Activated CD8-positive, alpha-beta T cell treated with anti-CD3 and anti-CD28 coated beads, Interleukin-2, amount 10 ng/mL, durations not matched to agents 7 days and 5 days (primary cell): ENCODE measurements around the gene POLQ. TPM values are rescaled to one million over a fixed set of nuclear protein-coding genes. Genes with fewer than 3 reads are reported as not detected.
"Not testable (repeated sequence)": the region's sequence is repeated elsewhere in the genome, so short reads cannot be mapped to it uniquely, and the experiment has no call there.

Experiments
- ATAC-seq: fragments of 150-1000 bp; cut with Tn5 transposase; one replicate; pipeline ENCODE4 v1.10.0; 2021; ENCODE audit warnings: moderate library complexity
- CTCF ChIA-PET: fragments of 350-600 bp; sonication (Branson Sonifier 250); formaldehyde crosslinking; loops from one replicate; lab custom pipeline; 2021; ENCODE audit warnings: antibody characterized with exemption; lab: Charles Lee
- POLR2A ChIA-PET: fragments of 350-600 bp; sonication (Branson Sonifier 250); formaldehyde crosslinking; loops from one replicate; lab custom pipeline; 2021; ENCODE audit warnings: antibody characterized with exemption; lab: Charles Lee
- DNase-seq: peaks from one replicate; pipeline ENCODE4 v3.0.0-alpha.2; 2020
- H3K27ac Mint-ChIP-seq: one replicate; pipeline ENCODE4 v1.8.0; 2021; ENCODE audit warnings: mild to moderate bottlenecking, mixed read lengths
- H3K27me3 Mint-ChIP-seq: one replicate; pipeline ENCODE4 v1.8.0; 2021; ENCODE audit warnings: low read depth, mixed read lengths
- H3K36me3 Mint-ChIP-seq: one replicate; pipeline ENCODE4 v1.8.0; 2021; ENCODE audit warnings: low read depth, mixed read lengths
- H3K4me1 Mint-ChIP-seq: one replicate; pipeline ENCODE4 v1.8.0; 2021; ENCODE audit warnings: low read depth, mixed read lengths
- H3K4me3 Mint-ChIP-seq: one replicate; pipeline ENCODE4 v1.8.0; 2021; ENCODE audit warnings: mild to moderate bottlenecking, mixed read lengths
- H3K9me3 Mint-ChIP-seq: one replicate; pipeline ENCODE4 v1.8.0; 2022; ENCODE audit warnings: mixed read lengths; ENCODE audit not compliant: insufficient read depth
- total RNA-seq, 2 experiments: library from RNA; stranded (reverse); gene quantifications; one replicate each; pipeline ENCODE4 v1.2.3, GENCODE V29; 2021

POLQ gene
- total RNA-seq = 10 to 100 TPM; 35.5 to 35.6 TPM

DNA sequence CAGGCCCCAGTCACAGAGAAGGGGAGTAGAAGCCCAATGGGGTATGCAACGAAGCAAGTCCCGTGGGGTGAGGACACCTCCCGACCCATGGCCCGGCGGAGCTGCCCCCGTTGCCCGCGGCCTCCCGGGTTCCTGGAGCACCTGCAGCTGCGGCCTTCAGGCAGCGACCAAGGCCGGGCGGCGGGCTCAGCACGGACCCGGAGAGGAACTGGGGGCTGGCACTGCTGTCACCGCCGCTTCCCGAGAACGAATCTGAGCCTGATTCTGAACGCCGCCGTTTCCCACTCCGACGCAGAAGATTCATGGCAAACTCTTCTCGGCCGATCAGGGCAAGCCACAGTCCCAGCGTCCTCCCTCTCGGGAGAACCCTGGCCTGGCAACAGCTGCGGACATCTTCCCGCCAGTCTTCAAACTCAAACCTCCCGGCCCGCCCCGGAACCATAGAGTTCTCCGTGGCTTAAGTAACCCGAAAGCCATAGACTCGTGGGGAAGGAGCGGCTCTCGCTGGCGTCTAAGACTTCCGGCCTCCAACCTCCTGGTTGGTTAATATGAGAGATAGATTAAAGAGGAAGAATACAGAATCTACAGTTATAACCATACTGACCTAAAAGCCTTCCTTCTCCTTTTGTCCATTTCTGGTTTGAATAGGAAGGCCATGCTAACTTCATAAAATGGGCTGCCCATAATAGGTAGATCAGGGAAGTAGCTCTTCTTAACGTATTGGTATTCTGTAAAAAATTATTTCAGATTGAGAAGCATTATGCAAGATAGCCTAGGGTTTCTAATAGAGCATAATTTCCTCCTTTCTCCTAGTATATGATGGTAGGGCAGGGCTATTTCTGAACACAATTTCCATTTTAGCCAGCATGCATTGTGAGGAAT is at the start of gene POLQ:
Gene POLQ (minus strand): TSS at position 415 of the 882 bp plus-strand sequence. CDS start 111 bp downstream, at position 304.
- peak within 1 kb of the TSS; percentile 85 for H3K4me3 Mint-ChIP-seq
- no peaks in the 10 kb centered on the region for H3K27me3 Mint-ChIP-seq
- ChIA-PET CTCF (interaction anchor here (0.6 to 3.8 kb wide), 21 partner anchors 9 to 1483 kb away, joined by 3 to 32 read pairs (median 4); partner anchors contain the start of genes FAM162A and WDR5B), POLR2A (interaction anchor here (0.6 to 2.6 kb wide), 15 partner anchors 113 to 870 kb away, joined by 3 to 10 read pairs (median 4); partner anchors contain the start of genes FAM162A, GOLGB1, HCLS1 and MIX23)
- peaks cover 30% of the 10 kb centered on the region for H3K36me3 Mint-ChIP-seq
- peak; percentile 95 for ATAC-seq
- peaks cover 27% of the 10 kb centered on the region for H3K4me1 Mint-ChIP-seq
- peak within 1 kb of the TSS; percentile 90 for H3K27ac Mint-ChIP-seq
- no peaks in the 10 kb centered on the region for H3K9me3 Mint-ChIP-seq
- DNase-seq = peak; percentile 94

DNA sequence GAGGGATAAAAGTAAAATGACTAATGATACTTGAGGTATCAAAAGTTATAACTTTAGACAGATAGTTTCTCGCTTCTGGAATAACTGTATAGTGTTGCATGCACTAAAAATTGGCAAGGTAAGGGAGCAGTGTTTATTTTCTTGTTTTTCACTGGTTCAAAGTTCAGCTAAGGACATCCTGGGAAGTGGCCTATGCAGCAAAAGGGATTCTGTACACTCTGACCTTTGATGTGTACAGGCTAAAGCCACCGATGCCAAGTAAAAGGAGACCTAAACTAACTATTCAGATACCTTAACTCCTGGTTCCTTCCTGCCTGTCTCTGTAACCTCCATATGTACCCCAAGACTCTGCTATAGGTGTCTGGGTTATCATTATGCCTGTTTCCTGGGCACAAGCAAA is 49.1 kb upstream of the POLQ start:
- DNase-seq (no peak), ATAC-seq (no peak)
- H3K9me3 Mint-ChIP-seq = no peaks in the 10 kb centered on the region
- ChIA-PET CTCF (no interaction called here), POLR2A (no interaction called here)
- no peaks in the 10 kb centered on the region for H3K4me1 Mint-ChIP-seq
- peaks cover 8% of the 10 kb centered on the region for H3K27me3 Mint-ChIP-seq
- no peak overlapping the region for H3K4me3 Mint-ChIP-seq
- no peaks in the 10 kb centered on the region for H3K36me3 Mint-ChIP-seq
- H3K27ac Mint-ChIP-seq = no peak overlapping the region

DNA sequence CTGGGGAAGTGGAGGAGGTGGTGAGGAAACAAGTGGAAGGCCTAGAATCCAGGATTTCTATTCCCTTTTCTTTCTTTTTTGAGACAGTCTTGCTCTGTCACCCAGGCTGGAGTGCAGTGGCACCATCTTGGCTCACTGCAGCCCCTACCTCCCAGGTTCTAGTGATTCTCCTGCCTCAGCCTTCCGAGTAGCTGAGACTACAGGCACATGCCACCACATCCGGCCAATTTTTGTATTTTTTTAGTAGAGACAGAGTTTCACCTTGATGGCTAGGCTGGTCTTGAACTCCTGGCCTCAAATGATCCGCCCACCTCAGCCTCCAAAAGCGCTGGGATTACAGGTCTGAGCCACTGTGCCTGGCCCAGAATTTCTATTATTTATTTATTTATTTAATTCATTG is 48.0 kb upstream of the POLQ start:
- POLR2A ChIA-PET = interaction anchor here (1.4 kb wide), 1 partner anchor 15 kb away, joined by 3 read pairs; no protein-coding TSS in a partner anchor
- H3K9me3 Mint-ChIP-seq, DNase-seq, H3K27ac Mint-ChIP-seq, H3K27me3 Mint-ChIP-seq, H3K4me1 Mint-ChIP-seq, ATAC-seq, CTCF ChIA-PET, H3K36me3 Mint-ChIP-seq, H3K4me3 Mint-ChIP-seq: not testable (repeated sequence)

GRCh38 chr3:121592856-121593702 is 47.3 kb upstream of the POLQ start, which contains the start of gene FBXO40:
Gene FBXO40 (plus strand): TSS chr3:121593379. CDS start chr3:121620576, 27,197 bp downstream.
- Mint-ChIP-seq H3K4me3 (no peak within 1 kb of the TSS), H3K27me3 (peaks cover 8% of the 10 kb centered on the region), H3K9me3 (no peaks in the 10 kb centered on the region), H3K36me3 (no peaks in the 10 kb centered on the region), H3K4me1 (no peaks in the 10 kb centered on the region), H3K27ac (no peak within 1 kb of the TSS)
- ChIA-PET POLR2A (interaction anchor here (1.4 kb wide), 1 partner anchor 15 kb away, joined by 3 read pairs; no protein-coding TSS in a partner anchor), CTCF (no interaction called here)
- ATAC-seq = no peak
- no peak for DNase-seq

DNA sequence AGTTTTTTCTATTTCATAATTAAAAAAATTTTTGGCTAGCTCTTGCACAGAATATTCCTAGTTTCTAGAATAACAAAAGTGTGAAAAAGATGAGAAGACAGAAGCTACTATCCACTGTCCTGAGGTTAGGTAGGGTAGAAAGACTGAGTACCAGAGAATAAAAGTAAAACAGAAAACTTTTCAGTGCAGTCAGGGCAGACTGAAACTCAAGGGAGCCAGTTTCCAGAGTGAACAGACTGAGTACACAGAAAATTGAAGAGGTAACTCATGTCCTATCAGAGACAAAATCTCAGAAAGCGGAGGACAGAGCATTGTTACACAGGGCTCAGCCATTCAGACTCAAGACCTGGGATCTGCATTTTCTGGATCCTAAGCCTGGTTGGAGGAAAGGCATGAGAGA is 38.6 kb upstream of the POLQ start:
- H3K4me3 Mint-ChIP-seq = no peak overlapping the region
- no peak for ATAC-seq
- POLR2A ChIA-PET = no interaction called here

DNA sequence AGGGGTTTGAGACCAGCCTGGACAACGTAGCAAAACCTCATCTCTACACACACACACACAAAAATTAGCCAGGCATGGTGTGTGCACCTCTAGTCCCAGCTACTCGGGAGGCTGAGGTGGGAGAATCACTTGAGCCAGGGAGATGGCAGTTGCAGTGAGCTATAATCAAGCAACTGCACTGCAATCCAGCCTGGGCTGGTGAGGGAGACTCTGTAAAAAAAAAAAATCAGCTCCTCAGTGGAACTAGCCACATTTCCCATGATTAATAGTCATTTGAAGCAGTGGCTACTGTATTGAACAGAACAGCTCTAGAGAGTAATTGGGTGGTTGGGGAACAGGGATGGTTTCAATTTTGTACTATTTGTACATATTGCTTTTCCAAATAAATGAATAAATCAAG is 35.9 kb upstream of the POLQ start:
- no peak overlapping the region for H3K27ac Mint-ChIP-seq
- no peak for ATAC-seq
- POLR2A ChIA-PET = no interaction called here
- DNase-seq = no peak
- no peaks in the 10 kb centered on the region for H3K36me3 Mint-ChIP-seq
- H3K9me3 Mint-ChIP-seq = no peaks in the 10 kb centered on the region
- H3K27me3 Mint-ChIP-seq = peaks cover 17% of the 10 kb centered on the region
- no peak overlapping the region for H3K4me3 Mint-ChIP-seq
- no peaks in the 10 kb centered on the region for H3K4me1 Mint-ChIP-seq
- CTCF ChIA-PET = no interaction called here

More for the DNA sequence above, 38.6 kb upstream of the POLQ start:
- Mint-ChIP-seq H3K9me3 (no peaks in the 10 kb centered on the region), H3K4me1 (no peaks in the 10 kb centered on the region), H3K27ac (no peak overlapping the region), H3K36me3 (no peaks in the 10 kb centered on the region), H3K27me3 (peaks cover 17% of the 10 kb centered on the region)
- DNase-seq = no peak
- CTCF ChIA-PET = no interaction called here

GRCh38 chr3:121574449-121574848 is 28.7 kb upstream of the POLQ start:
- no peaks in the 10 kb centered on the region for H3K4me1 Mint-ChIP-seq
- no peaks in the 10 kb centered on the region for H3K9me3 Mint-ChIP-seq
- DNase-seq = no peak
- H3K27ac Mint-ChIP-seq = no peak overlapping the region
- no peak overlapping the region for H3K4me3 Mint-ChIP-seq
- no peaks in the 10 kb centered on the region for H3K27me3 Mint-ChIP-seq
- POLR2A ChIA-PET = interaction anchor here (0.6 kb wide), 1 partner anchor 14 kb away, joined by 3 read pairs; no protein-coding TSS in a partner anchor
- H3K36me3 Mint-ChIP-seq = no peaks in the 10 kb centered on the region
- no peak for ATAC-seq
- CTCF ChIA-PET = no interaction called here

- no peak for ATAC-seq
- ChIA-PET POLR2A (no interaction called here), CTCF (no interaction called here)
- Mint-ChIP-seq H3K9me3 (no peaks in the 10 kb centered on the region), H3K27ac (no peak within 1 kb of the TSS), H3K4me1 (no peaks in the 10 kb centered on the region), H3K27me3 (no peaks in the 10 kb centered on the region), H3K36me3 (no peaks in the 10 kb centered on the region), H3K4me3 (no peak within 1 kb of the TSS)
- DNase-seq = no peak
These were observed 21.9 kb upstream of the POLQ start, which contains the start of gene ARGFX for GRCh38 chr3:121567649-121568048. Gene ARGFX (plus strand): TSS chr3:121567949. CDS start chr3:121570714, 2,765 bp downstream.

DNA sequence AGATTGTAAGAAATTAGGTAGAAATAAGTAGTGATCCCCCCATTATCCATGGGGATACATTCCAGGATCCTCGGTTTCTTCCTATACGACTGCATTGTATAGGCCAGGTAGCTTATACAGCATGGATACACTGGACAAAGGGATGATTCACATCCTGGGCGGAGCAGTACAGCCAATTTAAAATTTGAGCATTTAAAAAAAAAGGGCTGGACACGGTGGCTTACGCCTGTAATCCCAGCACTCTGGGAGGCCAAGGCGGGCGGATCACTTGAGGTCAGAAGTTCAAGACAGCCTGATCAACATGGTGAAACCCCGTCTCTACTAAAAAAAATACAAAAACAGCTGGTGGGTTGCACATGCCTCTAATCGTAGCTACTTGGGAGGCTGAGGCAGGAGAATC is 21.0 kb upstream of the POLQ start:
- H3K27me3 Mint-ChIP-seq = peaks cover 3% of the 10 kb centered on the region
- no peaks in the 10 kb centered on the region for H3K9me3 Mint-ChIP-seq
- ATAC-seq = no peak
- CTCF ChIA-PET = no interaction called here
- no peak overlapping the region for H3K27ac Mint-ChIP-seq
- no peak for DNase-seq
- no peaks in the 10 kb centered on the region for H3K36me3 Mint-ChIP-seq
- no peaks in the 10 kb centered on the region for H3K4me1 Mint-ChIP-seq
- H3K4me3 Mint-ChIP-seq = no peak overlapping the region
- POLR2A ChIA-PET = no interaction called here

DNA sequence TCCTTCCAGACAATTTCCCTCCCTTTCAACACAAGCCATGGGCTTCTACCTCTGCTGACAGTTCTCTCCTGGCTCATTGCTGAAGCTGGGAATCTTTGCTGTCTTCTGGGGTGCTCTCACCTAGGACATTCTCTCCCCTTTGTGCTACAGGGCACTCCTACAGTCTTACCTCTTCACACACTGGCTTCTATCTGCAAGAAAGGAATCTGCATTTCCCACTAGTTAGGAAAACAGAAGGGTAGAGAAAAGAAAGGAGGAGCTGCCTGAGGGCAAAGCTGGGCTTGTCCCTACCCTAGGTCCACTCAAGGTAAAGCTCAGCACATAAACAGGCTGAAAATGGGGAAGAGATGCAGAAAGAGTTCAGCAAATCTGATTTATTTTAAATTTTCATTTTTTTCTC is 16.4 kb upstream of the POLQ start:
- ChIA-PET POLR2A (no interaction called here), CTCF (no interaction called here)
- ATAC-seq (no peak), DNase-seq (no peak)
- Mint-ChIP-seq H3K4me3 (no peak overlapping the region), H3K4me1 (no peaks in the 10 kb centered on the region), H3K27me3 (peaks cover 10% of the 10 kb centered on the region), H3K27ac (no peak overlapping the region), H3K36me3 (no peaks in the 10 kb centered on the region), H3K9me3 (no peaks in the 10 kb centered on the region)

DNA sequence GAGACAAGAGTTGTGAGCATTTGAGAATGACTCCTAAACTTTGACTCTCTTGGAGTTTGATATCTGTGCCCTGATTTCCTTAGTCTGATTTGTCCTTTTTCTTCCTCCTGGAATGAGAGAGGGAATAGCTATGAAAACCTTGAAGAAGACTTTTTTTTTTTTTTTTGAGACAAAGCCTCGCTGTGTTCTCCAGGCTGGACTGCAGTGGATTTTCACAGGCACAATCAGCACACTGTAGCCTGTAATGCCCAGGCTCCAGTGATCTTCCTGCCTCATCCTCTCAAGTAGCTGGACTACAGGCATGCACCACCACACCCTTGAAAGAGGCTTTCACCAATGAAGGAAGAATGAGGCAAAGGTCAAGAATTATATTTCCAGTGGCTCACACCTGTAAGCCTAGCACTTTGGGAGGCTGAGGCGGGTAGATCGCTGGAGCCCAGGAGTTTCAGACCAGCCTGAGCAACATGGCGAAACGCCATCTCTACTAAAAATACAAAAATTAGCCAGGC is 11.7 kb upstream of the POLQ start:
- Mint-ChIP-seq H3K4me3 (no peak overlapping the region), H3K27me3 (peaks cover 13% of the 10 kb centered on the region), H3K4me1 (no peaks in the 10 kb centered on the region), H3K27ac (no peak overlapping the region), H3K36me3 (no peaks in the 10 kb centered on the region), H3K9me3 (no peaks in the 10 kb centered on the region)
- ChIA-PET POLR2A (no interaction called here), CTCF (no interaction called here)
- no peak for ATAC-seq
- no peak for DNase-seq
